ENCODE measurements around the gene PPIF.

DNA sequence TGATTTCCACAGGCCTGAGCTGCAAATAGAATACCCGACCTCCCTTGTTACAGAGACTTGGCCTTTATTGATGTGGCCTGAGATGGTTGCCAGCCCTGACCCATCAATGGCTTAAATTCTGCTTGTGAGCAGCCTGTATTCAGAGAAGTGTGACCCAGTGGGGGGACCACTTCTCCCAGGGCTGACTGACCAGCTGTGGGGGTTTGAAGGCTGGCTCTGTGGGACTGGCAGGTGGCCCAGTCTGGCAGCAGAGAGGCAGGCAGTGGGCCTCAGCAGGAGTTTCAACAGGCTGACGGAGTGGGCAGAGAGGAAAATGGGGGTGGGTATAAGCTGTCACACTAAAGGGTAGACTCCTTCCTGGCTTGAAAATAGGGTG is 12.2 kb upstream of the PPIF start:
- TF ChIP-seq, protein P1, sequence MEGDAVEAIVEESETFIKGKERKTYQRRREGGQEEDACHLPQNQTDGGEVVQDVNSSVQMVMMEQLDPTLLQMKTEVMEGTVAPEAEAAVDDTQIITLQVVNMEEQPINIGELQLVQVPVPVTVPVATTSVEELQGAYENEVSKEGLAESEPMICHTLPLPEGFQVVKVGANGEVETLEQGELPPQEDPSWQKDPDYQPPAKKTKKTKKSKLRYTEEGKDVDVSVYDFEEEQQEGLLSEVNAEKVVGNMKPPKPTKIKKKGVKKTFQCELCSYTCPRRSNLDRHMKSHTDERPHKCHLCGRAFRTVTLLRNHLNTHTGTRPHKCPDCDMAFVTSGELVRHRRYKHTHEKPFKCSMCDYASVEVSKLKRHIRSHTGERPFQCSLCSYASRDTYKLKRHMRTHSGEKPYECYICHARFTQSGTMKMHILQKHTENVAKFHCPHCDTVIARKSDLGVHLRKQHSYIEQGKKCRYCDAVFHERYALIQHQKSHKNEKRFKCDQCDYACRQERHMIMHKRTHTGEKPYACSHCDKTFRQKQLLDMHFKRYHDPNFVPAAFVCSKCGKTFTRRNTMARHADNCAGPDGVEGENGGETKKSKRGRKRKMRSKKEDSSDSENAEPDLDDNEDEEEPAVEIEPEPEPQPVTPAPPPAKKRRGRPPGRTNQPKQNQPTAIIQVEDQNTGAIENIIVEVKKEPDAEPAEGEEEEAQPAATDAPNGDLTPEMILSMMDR (IDR thresholded peaks at IDR 0.05): no peak
- no peak for TF ChIP-seq EZH2 (IDR thresholded peaks at IDR 0.05)

Data from neural progenitor cell (in vitro differentiated cells).